Activated CD4-positive, alpha-beta memory T cell treated with anti-CD3 and anti-CD28 coated beads for 36 hours (primary cell): ENCODE results near the gene FOCAD. TPM values are rescaled to one million over a fixed set of nuclear protein-coding genes. Genes with fewer than 3 reads are reported as not detected.
"Not testable (repeated sequence)": the region's sequence is repeated elsewhere in the genome, so short reads cannot be mapped to it uniquely, and the experiment has no call there.

ENCODE experiments used
- CTCF ChIA-PET: fragments of 350-600 bp; sonication (Branson Sonifier 250); formaldehyde crosslinking; loops from one replicate; lab custom pipeline; 2021; ENCODE audit warnings: antibody characterized with exemption, inconsistent platforms; lab: Charles Lee
- POLR2A ChIA-PET: fragments of 350-600 bp; sonication (Branson Sonifier 250); formaldehyde crosslinking; loops from one replicate; lab custom pipeline; 2021; ENCODE audit warnings: antibody characterized with exemption; lab: Charles Lee
- DNase-seq: peaks from one replicate; pipeline ENCODE4 v3.0.0-alpha.2; 2020
- H3K27ac Mint-ChIP-seq: one replicate; pipeline ENCODE4 v1.8.0; 2021; ENCODE audit warnings: mixed read lengths
- H3K27me3 Mint-ChIP-seq: one replicate; pipeline ENCODE4 v1.8.0; 2021; ENCODE audit warnings: mixed read lengths
- H3K36me3 Mint-ChIP-seq: one replicate; pipeline ENCODE4 v1.8.0; 2021; ENCODE audit warnings: mixed read lengths
- H3K4me1 Mint-ChIP-seq: one replicate; pipeline ENCODE4 v1.8.0; 2021; ENCODE audit warnings: low read depth, mixed read lengths
- H3K4me3 Mint-ChIP-seq: one replicate; pipeline ENCODE4 v1.8.0; 2021; ENCODE audit warnings: mild to moderate bottlenecking, mixed read lengths
- H3K9me3 Mint-ChIP-seq: one replicate; pipeline ENCODE4 v1.8.0; 2021; ENCODE audit warnings: mixed read lengths
- intact Hi-C: fragments of 100-400 bp; cut with micrococcal nuclease; formaldehyde crosslinking; loops from one replicate; pipeline ENCODE4 v1.15.1; 2023
- total RNA-seq, 2 experiments: library from RNA; stranded (reverse); gene quantifications; one replicate each; pipeline ENCODE4 v1.2.3, GENCODE V29; 2021

FOCAD gene
- total RNA-seq, 2 experiments from 2014 or later, result 35.4 to 37.1 TPM

- H3K4me3 Mint-ChIP-seq, result no peak overlapping the region
- POLR2A ChIA-PET, result interaction anchor here (0.6 kb wide), 1 partner anchor 119 kb away, joined by 3 read pairs; no protein-coding TSS in a partner anchor
- peaks cover 26% of the 10 kb centered on the region for H3K36me3 Mint-ChIP-seq
- no peak overlapping the region for H3K27ac Mint-ChIP-seq
- no peaks in the 10 kb centered on the region for H3K4me1 Mint-ChIP-seq
- intact Hi-C loops, result loop anchor here (10.0 kb wide), 2 partner anchors 524 to 1454 kb away; no protein-coding TSS in a partner anchor
- no peaks in the 10 kb centered on the region for H3K27me3 Mint-ChIP-seq
- DNase-seq, result no peak
- CTCF ChIA-PET, result no interaction called here
- H3K9me3 Mint-ChIP-seq, result no peaks in the 10 kb centered on the region
Observed at GRCh38 chr9:20948703-20949102, 264.6 kb downstream of the FOCAD start.

GRCh38 chr9:20950707-20951106 lies 266.6 kb downstream of the FOCAD start:
- Mint-ChIP-seq H3K9me3 (no peaks in the 10 kb centered on the region), H3K27ac (no peak overlapping the region), H3K4me1 (no peaks in the 10 kb centered on the region), H3K4me3 (no peak overlapping the region), H3K27me3 (no peaks in the 10 kb centered on the region), H3K36me3 (peaks cover 29% of the 10 kb centered on the region)
- no peak for DNase-seq
- ChIA-PET CTCF (interaction anchor here (1.2 to 4.4 kb wide), 2 partner anchors 10 to 160 kb away, joined by 3 to 16 read pairs; no protein-coding TSS in a partner anchor), POLR2A (no interaction called here)
- intact Hi-C loops, result no loop called here

DNA sequence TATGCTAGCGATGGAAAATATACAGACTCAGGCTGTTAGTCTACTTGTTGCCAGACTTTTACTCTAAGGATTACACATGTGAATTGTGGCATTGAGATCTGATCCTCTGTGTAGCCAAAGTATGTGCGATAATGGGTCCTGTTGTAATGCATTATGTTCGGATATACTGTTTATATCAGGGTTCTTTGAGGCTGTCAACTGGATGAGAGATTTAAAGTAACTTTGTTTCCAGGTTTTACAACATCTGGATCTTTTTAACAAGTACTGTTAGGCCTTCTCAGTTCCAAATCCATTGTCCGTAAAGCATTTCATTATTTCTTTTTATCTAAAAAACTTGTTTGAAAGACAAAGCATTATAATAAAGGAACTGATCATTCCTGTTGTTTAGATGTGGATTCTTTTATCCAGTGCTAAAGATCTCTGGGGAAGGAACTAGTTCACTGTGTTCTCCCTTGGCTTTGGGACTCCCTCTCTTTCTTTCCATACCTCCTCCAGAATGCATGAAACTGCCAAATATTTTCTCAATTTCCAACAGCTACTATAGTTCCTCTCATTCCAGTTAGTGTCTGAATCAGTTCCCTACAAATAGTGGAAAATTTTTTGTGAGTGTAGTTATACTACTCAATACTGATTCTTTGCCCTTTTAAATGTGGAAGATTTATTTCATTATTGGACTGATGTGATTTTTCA lies 278.6 kb downstream of the FOCAD start:
- Mint-ChIP-seq H3K9me3 (peaks cover 3% of the 10 kb centered on the region), H3K4me3 (no peak overlapping the region), H3K36me3 (peaks cover 20% of the 10 kb centered on the region), H3K27me3 (no peaks in the 10 kb centered on the region), H3K27ac (no peak overlapping the region), H3K4me1 (no peaks in the 10 kb centered on the region)
- intact Hi-C loops, result no loop called here
- ChIA-PET POLR2A (no interaction called here), CTCF (interaction anchor here (1.2 to 1.3 kb wide), 2 partner anchors 10 to 337 kb away, joined by 3 read pairs; no protein-coding TSS in a partner anchor)
- DNase-seq, result no peak

GRCh38 chr9:20972684-20973083 lies 288.6 kb downstream of the FOCAD start:
- CTCF ChIA-PET, result no interaction called here
- Mint-ChIP-seq H3K27ac (no peak overlapping the region), H3K4me3 (no peak overlapping the region), H3K9me3 (no peaks in the 10 kb centered on the region), H3K4me1 (no peaks in the 10 kb centered on the region), H3K27me3 (no peaks in the 10 kb centered on the region), H3K36me3 (peaks cover 16% of the 10 kb centered on the region)
- intact Hi-C loops, result no loop called here
- POLR2A ChIA-PET, result interaction anchor here (0.6 kb wide), 1 partner anchor 1676 kb away, joined by 3 read pairs; no protein-coding TSS in a partner anchor
- no peak for DNase-seq

DNA sequence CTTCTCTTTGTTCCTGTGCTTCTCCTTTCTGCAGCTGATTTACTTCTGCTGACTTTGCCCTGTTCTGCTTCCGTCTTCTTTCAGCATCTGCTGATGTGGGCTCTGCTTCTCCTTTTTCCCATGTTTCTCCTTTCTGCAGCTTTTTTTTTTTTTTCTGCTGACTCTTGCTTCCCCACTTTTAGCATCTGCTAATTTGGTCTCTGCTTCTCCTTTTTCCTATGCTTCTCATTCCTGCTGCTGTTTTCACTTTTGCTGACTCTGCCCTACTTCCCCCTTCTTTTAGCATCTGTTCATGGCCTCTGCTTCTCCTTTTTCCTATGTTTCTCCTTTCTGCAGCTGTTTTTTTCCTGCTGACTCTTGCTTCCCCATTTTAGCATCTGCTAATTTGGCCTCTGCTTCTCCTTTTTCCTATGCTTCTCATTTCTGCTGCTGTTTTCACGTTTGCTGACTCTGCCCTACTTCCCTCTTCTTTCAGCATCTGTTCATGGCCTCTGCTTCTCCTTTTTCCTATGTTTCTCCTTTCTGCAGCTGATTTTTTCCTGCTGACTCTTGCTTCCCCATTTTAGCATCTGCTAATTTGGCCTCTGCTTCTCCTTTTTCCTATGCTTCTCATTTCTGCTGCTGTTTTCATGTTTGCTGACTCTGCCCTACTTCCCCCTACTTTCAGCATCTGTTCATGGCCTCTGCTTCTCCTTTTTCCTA lies 289.3 kb downstream of the FOCAD start:
- CTCF ChIA-PET, result not testable (repeated sequence)
- POLR2A ChIA-PET, result interaction anchor here (0.6 kb wide), 1 partner anchor 1677 kb away, joined by 3 read pairs; no protein-coding TSS in a partner anchor

GRCh38 chr9:20974191-20974938 lies 290.3 kb downstream of the FOCAD start:
- H3K36me3 Mint-ChIP-seq, result peaks cover 22% of the 10 kb centered on the region
- H3K27ac Mint-ChIP-seq, H3K9me3 Mint-ChIP-seq, H3K4me3 Mint-ChIP-seq, POLR2A ChIA-PET, intact Hi-C loops, CTCF ChIA-PET, H3K27me3 Mint-ChIP-seq, H3K4me1 Mint-ChIP-seq, DNase-seq: not testable (repeated sequence)

More for the DNA sequence above, 289.3 kb downstream of the FOCAD start:
- H3K27ac Mint-ChIP-seq, H3K4me3 Mint-ChIP-seq, H3K27me3 Mint-ChIP-seq, intact Hi-C loops, H3K4me1 Mint-ChIP-seq, H3K9me3 Mint-ChIP-seq, DNase-seq: not testable (repeated sequence)
- peaks cover 18% of the 10 kb centered on the region for H3K36me3 Mint-ChIP-seq

GRCh38 chr9:20978249-20978648 lies 294.2 kb downstream of the FOCAD start:
- peaks cover 31% of the 10 kb centered on the region for H3K36me3 Mint-ChIP-seq

DNA sequence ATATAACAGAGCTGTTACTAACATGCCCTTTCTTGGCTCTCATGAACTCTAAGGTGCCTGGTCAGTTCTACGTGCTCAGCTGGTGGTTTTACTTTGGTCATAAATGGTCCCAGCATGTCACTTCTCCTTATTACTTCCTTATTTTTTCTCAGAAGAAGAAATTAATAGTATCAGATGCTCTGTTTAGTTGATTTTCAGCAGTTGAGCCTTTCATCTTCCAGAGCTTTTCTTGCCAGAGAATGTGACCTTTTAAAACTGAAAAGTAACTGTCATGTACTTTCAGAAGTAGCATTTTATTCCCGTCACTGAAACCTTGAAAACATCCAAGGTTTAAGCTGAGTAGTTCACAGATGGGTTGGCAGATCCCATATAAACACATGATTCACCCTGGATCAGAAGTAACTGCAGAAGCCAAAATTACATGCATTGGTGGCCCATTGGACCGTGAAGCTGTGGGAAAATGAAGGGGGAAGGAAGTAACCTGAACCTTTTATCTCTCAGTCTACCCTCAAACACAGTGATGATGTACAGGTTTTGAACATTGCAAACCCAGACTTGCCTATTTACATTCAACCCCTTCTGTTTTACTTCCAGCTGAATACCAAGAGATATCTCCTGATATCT lies 296.9 kb downstream of the FOCAD start:
- ChIA-PET POLR2A (no interaction called here), CTCF (interaction anchor here (1.0 to 1.2 kb wide), 2 partner anchors 31 to 34 kb away, joined by 3 read pairs; no protein-coding TSS in a partner anchor)
- Mint-ChIP-seq H3K36me3 (peaks cover 31% of the 10 kb centered on the region), H3K27me3 (no peaks in the 10 kb centered on the region), H3K27ac (no peak overlapping the region), H3K9me3 (no peaks in the 10 kb centered on the region), H3K4me3 (no peak overlapping the region), H3K4me1 (no peaks in the 10 kb centered on the region)
- DNase-seq, result no peak
- intact Hi-C loops, result no loop called here

More at GRCh38 chr9:20978249-20978648, 294.2 kb downstream of the FOCAD start:
- no peaks in the 10 kb centered on the region for H3K9me3 Mint-ChIP-seq
- CTCF ChIA-PET, result no interaction called here
- intact Hi-C loops, result no loop called here
- POLR2A ChIA-PET, result no interaction called here
- no peaks in the 10 kb centered on the region for H3K4me1 Mint-ChIP-seq
- DNase-seq, result no peak
- H3K27me3 Mint-ChIP-seq, result no peaks in the 10 kb centered on the region
- H3K4me3 Mint-ChIP-seq, result no peak overlapping the region
- H3K27ac Mint-ChIP-seq, result no peak overlapping the region

DNA sequence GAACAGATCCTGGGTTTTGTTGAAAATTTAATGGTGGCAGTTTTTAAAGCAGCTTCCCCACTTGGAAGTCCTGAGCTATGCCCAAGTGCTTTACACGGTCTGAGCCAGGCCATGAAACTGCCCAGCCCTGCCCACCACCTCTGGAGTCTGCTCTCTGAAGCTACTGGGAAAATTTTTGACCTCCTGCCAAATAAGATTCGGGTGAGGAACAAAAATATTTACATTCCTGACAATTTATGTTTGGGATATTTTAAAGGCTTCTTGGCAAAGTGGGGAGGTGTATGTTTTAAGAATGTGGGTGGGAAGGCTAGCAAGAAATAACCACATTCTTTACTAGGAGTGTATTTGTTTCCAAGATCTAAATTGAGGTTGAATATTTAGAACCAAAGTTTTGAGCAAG lies 297.4 kb downstream of the FOCAD start:
- no peak for DNase-seq
- Mint-ChIP-seq H3K27ac (no peak overlapping the region), H3K27me3 (no peaks in the 10 kb centered on the region), H3K4me3 (no peak overlapping the region), H3K4me1 (no peaks in the 10 kb centered on the region), H3K9me3 (no peaks in the 10 kb centered on the region), H3K36me3 (peaks cover 30% of the 10 kb centered on the region)
- intact Hi-C loops, result no loop called here
- CTCF ChIA-PET, result interaction anchor here (1.0 to 1.2 kb wide), 2 partner anchors 31 to 35 kb away, joined by 3 read pairs; no protein-coding TSS in a partner anchor
- POLR2A ChIA-PET, result no interaction called here

DNA sequence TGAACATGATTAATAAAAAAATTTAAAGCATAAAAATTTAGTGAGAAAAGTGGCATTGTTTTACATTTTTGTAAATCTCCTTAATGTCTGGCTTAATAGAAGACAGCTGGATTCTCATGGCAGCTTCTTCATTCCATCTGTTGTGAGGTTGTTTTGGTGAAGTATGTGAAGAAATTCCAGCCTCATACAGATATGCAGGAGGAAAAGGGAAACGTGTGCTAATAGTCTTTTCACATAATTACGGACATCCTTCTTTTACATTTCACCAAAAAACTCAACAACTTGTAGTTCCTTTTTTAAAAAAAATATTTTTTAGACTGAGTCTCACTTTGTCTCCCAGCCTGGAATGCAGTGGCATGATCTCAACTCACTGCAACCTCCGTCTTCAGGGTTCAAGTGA lies 300.4 kb downstream of the FOCAD start:
- H3K4me1 Mint-ChIP-seq, result no peaks in the 10 kb centered on the region
- H3K27me3 Mint-ChIP-seq, result no peaks in the 10 kb centered on the region
- ChIA-PET POLR2A (no interaction called here), CTCF (interaction anchor here (0.7 kb wide), 1 partner anchor 408 kb away, joined by 3 read pairs; no protein-coding TSS in a partner anchor)
- no peak overlapping the region for H3K4me3 Mint-ChIP-seq
- peaks cover 33% of the 10 kb centered on the region for H3K36me3 Mint-ChIP-seq
- intact Hi-C loops, result no loop called here
- DNase-seq, result no peak
- no peaks in the 10 kb centered on the region for H3K9me3 Mint-ChIP-seq
- H3K27ac Mint-ChIP-seq, result no peak overlapping the region

DNA sequence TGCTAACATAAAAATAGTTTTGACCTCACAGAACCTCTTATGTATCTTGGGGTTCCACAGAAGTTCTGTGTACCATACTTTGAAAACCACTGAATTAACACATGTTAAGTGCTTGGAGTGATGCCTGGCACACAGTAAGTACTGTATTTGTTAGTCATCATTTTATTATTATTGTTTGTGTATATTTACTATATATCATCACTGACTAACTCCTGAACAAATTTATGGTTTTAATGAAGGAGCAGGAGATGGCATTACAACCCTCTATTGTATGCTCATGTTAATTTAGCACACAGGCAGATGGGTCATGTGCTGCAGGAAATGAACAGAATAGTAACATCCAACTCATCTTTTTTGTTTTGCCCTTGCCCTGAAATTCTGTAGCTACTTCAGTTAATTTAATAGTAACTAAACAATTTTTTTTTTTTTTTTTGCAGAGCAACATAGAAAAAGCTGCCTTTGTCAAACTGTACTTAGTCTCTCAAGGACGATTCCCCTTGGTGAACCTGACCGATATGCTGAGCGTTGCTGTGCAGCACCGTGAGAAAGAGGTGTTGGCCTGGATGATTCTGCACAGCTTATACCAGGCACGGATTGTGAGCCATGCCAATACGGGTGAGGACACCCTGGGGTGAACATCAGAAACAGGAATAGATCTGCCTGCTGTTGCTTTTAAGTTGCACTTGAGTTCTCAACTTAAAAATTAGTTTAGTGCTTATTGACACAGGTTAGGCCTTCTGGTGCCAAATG lies 302.0 kb downstream of the FOCAD start:
- Mint-ChIP-seq H3K9me3 (no peaks in the 10 kb centered on the region), H3K27me3 (no peaks in the 10 kb centered on the region), H3K36me3 (peaks cover 42% of the 10 kb centered on the region), H3K4me1 (no peaks in the 10 kb centered on the region), H3K4me3 (no peak overlapping the region), H3K27ac (no peak overlapping the region)
- ChIA-PET POLR2A (no interaction called here), CTCF (no interaction called here)
- intact Hi-C loops, result no loop called here
- DNase-seq, result no peak
